Measurements from ENCODE around the gene ENO3.
"Not testable (repeated sequence)": the region's sequence is repeated elsewhere in the genome, so short reads cannot be mapped to it uniquely, and the experiment has no call there.

ENO3 gene

DNA sequence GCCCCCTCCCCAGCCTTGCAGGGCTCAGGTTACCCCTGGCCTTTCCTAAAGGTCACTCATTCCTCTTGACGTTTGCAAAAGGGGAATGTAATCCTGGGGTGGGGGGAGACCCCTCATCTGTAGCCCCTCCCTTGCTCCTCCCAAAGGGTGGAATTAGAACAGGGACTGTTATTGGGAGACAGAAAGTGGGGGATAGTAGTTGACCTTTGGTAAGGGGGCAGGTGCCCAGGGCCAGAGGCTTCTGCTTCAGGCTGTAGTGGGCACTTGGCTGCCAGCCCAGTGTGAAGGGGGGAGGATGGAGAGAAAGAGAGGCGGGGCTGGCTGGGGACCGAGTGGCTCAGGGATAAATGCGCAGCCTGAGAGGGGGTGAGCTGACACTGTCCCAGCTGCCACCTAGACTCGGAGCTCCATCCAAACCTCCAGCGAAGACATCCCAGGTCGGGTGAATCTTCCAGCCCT lies at the start of gene ENO3:
Gene ENO3, plus strand, starts transcription at position 374 of the 459 bp plus-strand sequence. CDS start 711 bp downstream, outside the sequence.
- peaks cover 20% of the 10 kb centered on the region for H3K36me3 Mint-ChIP-seq (ENCODE audit: low read depth)
- H3K27me3 Mint-ChIP-seq: peaks cover 1% of the 10 kb centered on the region
- DNase-seq (peak; percentile 28), ATAC-seq (no peak)
- peak within 1 kb of the TSS; percentile 92 for H3K27ac Mint-ChIP-seq
- peaks cover 29% of the 10 kb centered on the region for H3K4me1 Mint-ChIP-seq
- peak within 1 kb of the TSS; percentile 99 for H3K4me3 Mint-ChIP-seq
- H3K9me3 Mint-ChIP-seq: no peaks in the 10 kb centered on the region

DNA sequence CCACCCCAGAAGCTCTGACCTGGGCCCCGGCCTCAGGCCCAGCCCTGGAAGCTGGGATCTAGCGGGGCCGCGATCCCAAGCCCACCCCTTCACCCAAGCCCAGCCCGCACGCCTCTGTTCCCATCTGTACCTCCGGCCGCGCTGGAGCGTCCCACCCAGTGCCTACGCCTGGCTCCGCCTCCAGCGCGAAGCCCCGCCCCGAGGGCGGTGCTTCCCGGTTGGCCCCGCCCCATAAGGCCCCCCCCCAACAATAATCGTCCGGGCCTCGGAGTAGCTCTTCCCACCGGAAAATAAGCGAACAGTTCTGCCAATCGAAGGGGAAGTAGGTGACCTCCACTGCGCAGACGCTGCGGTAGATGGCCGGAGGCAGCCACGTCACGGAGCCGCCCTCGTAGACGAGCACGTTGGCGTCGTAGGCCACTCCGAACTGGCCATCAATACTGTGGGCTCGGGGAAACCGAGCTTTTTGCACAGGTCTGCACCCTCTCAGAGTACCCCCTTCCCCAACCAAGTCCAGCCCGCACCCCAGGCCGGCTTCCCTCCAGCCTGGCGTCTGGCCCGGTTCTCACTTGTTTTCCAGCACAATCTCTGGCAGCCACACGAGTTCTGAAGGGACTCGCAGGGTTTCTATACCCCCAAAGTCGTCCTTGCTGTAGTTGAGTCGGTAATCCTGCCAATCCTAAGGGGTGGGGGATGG lies 49.1 kb upstream of the ENO3 start:
- Mint-ChIP-seq H3K27ac (peak overlapping the region; percentile 12), H3K36me3 (ENCODE audit: low read depth) (no peaks in the 10 kb centered on the region), H3K27me3 (no peaks in the 10 kb centered on the region), H3K4me1 (peaks cover 39% of the 10 kb centered on the region), H3K4me3 (no peak overlapping the region), H3K9me3 (no peaks in the 10 kb centered on the region)
- DNase-seq: peak; percentile 20
- ATAC-seq: no peak

DNA sequence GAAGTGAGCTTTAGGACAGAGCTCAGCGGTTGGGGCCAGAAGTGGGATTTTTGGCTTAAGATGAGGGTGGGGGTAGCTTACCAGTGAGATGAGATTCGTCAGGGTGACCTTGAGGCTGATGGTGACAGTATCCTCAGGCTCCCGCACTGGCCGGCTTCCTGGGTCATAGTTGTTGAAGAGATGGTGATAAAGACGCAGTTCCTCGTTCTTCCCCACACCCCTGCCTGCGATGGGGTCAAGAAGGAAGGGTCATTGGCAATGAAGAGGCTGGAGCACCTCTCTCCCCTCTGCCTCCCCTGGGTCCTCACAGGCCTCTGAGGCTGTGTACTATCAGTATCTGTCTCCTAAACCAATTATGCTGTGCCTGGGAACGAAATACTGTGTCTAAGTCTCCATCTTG lies 48.4 kb upstream of the ENO3 start:
- H3K9me3 Mint-ChIP-seq: no peaks in the 10 kb centered on the region
- peaks cover 39% of the 10 kb centered on the region for H3K4me1 Mint-ChIP-seq
- DNase-seq: no peak
- peak overlapping the region; percentile 12 for H3K27ac Mint-ChIP-seq
- no peak for ATAC-seq
- no peaks in the 10 kb centered on the region for H3K27me3 Mint-ChIP-seq
- H3K36me3 Mint-ChIP-seq (ENCODE audit: low read depth): no peaks in the 10 kb centered on the region
- no peak overlapping the region for H3K4me3 Mint-ChIP-seq

DNA sequence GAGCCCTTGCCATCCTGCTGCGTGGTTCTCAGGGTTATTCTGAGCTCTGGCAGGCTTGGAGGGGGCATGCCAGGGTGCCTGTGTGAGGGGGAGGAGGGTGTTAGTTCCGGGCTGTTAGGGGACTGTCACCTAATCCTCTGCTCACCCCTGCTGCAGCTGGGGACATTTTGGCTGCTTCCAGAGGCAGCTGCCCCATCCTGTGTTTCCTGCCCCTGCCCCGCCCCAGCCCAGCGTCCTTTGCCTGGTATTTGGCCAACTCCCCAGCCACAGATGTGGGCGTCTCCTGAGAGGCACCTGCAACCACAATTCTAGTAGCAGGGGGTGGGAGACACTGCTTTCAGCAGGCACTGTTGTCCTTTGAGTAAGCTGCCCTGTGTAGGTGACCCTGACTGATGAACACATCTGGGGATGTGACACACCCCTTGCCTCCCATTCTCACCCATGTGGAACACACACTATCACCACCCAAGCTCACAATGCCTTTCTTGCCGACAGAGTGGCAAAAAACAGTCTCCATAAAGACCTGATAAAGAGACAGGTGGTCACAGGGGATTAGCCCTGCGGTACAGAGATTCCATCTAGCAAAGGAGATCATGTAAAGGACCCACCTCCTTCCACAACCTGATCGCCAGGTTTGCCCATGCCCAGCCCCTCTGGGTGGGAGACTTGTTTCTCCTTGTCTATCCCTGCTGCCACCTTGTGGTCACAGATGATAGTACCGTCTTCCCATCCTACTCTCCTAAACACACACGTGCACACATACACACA lies 47.7 kb upstream of the ENO3 start, which contains the start of gene CHRNE:
Gene CHRNE, minus strand, starts transcription at position 48 of the 768 bp plus-strand sequence. Its CDS starts 35 bp downstream, at position 13.
- peak within 1 kb of the TSS; percentile 53 for H3K4me3 Mint-ChIP-seq
- peak; percentile 82 for DNase-seq
- H3K4me1 Mint-ChIP-seq: peaks cover 39% of the 10 kb centered on the region
- no peaks in the 10 kb centered on the region for H3K27me3 Mint-ChIP-seq
- ATAC-seq: peak; percentile 51
- H3K36me3 Mint-ChIP-seq (ENCODE audit: low read depth): no peaks in the 10 kb centered on the region
- peak within 1 kb of the TSS; percentile 17 for H3K27ac Mint-ChIP-seq
- no peaks in the 10 kb centered on the region for H3K9me3 Mint-ChIP-seq

DNA sequence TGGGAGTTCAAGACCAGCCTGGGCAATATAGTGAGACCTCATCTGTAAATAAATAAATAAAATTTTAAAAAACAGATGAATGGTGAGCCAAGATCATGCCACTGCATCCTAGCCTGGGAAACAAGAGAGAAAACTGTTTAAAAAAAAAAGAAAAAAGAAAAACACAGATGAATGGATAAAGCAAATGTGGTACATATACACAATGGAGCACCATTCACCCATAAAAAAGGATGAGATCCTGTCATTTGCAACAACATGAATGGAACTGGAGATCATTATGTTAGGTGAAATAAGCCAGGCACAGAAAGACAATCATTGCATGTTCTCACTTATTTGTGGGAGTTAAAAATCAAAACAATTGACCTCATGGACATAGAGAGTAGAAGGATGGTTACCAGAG lies 44.3 kb upstream of the ENO3 start:
- not testable (repeated sequence) for H3K27me3 Mint-ChIP-seq; H3K9me3 Mint-ChIP-seq; H3K4me3 Mint-ChIP-seq; H3K36me3 Mint-ChIP-seq (ENCODE audit: low read depth); ATAC-seq; H3K27ac Mint-ChIP-seq; DNase-seq
- peaks cover 16% of the 10 kb centered on the region for H3K4me1 Mint-ChIP-seq

DNA sequence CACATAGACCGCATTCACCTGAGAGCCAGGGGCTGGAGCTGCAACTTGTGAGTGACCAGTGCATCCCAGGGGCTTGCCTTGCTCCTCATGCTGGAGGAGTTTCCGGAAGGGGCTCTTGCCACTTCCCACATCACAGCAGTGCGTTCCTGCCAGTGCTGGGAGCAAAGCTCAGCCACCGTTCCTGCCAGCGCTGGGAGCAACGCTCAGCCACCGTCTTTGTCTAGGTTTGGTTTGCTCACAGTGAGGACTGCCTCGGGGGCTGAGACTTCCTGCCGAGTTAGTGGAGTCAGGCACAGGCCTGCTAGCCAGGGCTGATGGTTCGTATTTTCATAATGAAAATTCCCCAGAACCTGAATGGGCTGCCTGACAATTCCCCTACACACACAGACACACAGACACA lies 42.6 kb upstream of the ENO3 start:
- no peak for ATAC-seq
- Mint-ChIP-seq H3K4me1 (peaks cover 5% of the 10 kb centered on the region), H3K27ac (no peak overlapping the region), H3K9me3 (no peaks in the 10 kb centered on the region), H3K27me3 (peaks cover 3% of the 10 kb centered on the region), H3K36me3 (ENCODE audit: low read depth) (no peaks in the 10 kb centered on the region), H3K4me3 (no peak overlapping the region)
- no peak for DNase-seq

DNA sequence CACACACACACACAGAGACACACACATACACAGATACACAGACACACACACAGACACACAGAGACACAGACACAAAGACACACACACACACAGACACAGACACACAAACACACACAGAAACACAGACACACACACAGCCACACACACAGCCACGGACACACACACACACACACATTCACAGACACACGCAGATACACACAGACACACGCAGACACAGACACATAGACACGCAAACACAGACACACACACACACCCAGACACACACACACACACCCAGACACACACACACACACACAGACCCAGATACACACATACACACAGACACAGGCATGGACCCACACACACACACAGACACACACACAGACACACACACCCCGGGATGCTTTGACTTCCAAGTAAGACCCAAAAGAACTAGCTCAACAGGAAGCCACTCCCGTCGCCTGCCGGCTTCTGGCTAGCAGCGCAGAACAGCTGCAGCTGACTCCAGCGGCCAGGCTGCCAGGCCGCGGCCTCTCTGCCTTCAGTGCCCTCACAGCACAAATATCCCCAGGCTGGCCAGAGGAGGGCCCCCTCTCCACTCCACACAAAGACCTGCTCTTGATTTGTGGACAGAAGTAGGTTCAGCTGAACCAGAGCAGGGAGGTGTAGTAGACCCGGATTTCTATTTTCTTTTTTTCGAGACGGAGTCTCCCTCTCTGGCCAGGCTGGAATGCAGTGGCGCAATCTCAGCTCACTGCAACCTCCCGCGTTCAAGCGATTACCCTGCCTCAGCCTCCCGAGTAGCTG lies 42.0 kb upstream of the ENO3 start:
- Mint-ChIP-seq H3K9me3 (no peaks in the 10 kb centered on the region), H3K27me3 (peaks cover 3% of the 10 kb centered on the region), H3K27ac (no peak overlapping the region), H3K4me3 (no peak overlapping the region), H3K4me1 (no peaks in the 10 kb centered on the region), H3K36me3 (ENCODE audit: low read depth) (no peaks in the 10 kb centered on the region)
- DNase-seq (peak; percentile 72), ATAC-seq (peak; percentile 99)

DNA sequence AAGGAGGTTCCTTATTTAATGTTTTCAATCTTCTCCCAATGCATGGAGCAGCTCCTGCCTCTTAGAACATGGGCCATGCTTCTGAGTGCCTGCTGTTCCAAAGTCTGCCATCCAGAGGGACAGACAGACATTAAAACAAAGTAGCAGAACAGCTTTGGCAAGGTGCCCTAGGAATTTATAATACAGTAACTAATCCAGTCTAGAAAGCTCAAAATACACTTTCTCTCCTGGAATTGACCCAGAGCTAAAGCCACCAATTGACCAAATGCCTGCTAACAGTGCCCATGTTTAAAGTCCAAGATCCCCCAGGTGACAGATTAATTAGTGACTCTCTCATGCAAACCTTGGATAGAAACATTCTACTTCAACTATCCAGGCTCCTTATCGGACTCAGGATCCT lies 36.9 kb upstream of the ENO3 start:
- no peaks in the 10 kb centered on the region for H3K9me3 Mint-ChIP-seq
- no peak overlapping the region for H3K27ac Mint-ChIP-seq
- ATAC-seq (no peak), DNase-seq (no peak)
- no peaks in the 10 kb centered on the region for H3K36me3 Mint-ChIP-seq (ENCODE audit: low read depth)
- H3K27me3 Mint-ChIP-seq: peaks cover 3% of the 10 kb centered on the region
- no peaks in the 10 kb centered on the region for H3K4me1 Mint-ChIP-seq
- H3K4me3 Mint-ChIP-seq: no peak overlapping the region

DNA sequence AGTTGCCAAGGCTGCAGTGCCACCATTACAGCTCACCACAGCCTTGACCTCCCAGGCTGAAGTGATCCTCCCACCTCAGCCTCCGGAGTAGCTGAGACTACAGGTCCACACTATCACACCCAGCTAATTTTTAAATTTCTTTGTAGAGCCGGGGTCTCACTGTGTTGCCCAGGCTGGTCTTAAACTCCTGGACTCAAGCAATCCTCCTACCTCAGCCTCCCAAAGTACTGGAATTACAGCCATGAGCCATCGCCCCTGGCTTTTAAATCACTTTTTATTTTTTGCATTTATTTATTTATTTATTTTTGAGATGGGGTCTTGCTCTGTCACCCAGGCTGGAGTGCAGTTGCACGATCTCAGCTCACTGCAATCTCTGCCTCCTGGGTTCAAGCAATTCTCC lies 36.4 kb upstream of the ENO3 start:
- H3K4me3 Mint-ChIP-seq; H3K9me3 Mint-ChIP-seq; ATAC-seq; H3K27ac Mint-ChIP-seq; H3K4me1 Mint-ChIP-seq; H3K27me3 Mint-ChIP-seq; DNase-seq; H3K36me3 Mint-ChIP-seq (ENCODE audit: low read depth): not testable (repeated sequence)

DNA sequence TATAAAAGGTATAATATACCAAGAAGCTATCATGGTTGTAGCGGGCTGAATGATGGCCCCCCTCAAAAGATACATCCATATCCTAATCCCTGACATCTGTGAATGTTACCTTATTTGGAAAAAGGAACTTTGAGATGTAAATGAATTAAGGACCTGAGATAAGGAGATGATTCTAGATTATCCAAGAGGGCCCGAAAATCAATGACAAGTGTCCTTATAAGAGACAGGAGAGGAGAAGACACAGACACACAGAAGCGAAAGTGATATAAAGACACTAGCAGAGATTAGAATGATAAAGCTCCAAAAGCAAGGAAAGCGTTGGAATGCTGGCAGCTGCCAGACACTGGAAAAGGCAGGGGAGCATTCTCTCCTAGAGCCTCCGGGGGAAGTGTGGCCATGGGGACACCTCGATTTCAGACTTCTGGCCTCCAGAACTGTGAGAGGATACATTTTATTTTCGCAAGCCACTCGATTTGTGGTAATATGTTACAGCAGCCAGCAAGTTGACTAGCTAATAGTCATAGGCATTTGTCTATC lies 31.3 kb upstream of the ENO3 start:
- no peak overlapping the region for H3K4me3 Mint-ChIP-seq
- no peaks in the 10 kb centered on the region for H3K4me1 Mint-ChIP-seq
- no peaks in the 10 kb centered on the region for H3K27me3 Mint-ChIP-seq
- ATAC-seq (no peak), DNase-seq (no peak)
- H3K27ac Mint-ChIP-seq: no peak overlapping the region
- no peaks in the 10 kb centered on the region for H3K9me3 Mint-ChIP-seq
- H3K36me3 Mint-ChIP-seq (ENCODE audit: low read depth): no peaks in the 10 kb centered on the region

DNA sequence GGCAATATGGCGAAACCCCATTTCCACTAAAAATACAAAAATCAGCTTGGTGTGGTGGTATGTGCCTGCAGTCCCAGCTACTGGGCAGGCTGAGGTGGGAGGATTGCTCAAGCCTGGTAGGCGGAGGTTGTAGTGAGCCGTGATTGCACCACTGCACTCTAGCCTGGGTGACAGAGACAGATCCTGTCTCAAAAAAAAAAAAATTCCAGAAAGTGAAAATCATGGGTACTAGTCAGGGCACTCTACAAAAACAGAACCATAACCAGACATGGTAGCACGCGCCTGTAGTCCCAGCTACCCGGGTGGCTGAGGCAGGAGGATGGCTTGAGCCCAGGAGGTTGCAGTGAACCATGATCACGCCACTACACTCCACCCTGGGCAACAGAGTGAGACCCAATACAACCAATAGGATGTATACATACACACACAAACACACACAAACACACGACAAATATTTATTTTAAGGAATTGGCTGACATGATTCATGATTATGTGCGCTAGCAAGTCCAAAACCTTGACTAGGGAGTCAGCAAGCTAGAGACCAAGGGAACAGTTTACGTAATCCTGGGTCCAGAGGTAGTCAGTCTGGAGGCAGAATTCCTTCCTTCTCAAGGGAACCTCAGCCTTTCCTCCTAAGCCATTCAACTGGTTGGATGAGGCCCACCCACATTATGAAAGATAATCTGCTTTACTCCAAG lies 30.4 kb upstream of the ENO3 start:
- Mint-ChIP-seq H3K4me3 (no peak overlapping the region), H3K9me3 (no peaks in the 10 kb centered on the region)
- no peak for DNase-seq

DNA sequence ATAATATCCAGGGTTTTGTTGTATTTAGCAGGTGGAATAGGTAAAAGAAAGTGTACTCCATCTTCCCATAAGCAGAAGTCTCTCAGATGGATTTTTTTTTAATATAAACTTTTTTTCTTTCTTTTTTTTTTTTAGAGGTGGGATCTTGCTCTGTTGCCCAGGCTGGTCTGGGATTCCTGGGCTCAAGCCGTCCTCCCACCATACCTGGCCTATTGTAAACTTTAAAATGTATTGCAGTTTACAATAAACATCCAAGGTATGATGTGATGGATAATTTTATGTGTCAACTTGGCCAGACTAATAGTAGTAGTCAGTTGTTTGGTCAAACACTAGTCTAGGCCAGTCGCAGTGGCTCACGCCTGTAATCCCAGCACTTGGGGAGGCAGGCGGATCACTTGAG lies 29.6 kb upstream of the ENO3 start:
- no peak overlapping the region for H3K4me3 Mint-ChIP-seq
- H3K4me1 Mint-ChIP-seq: no peaks in the 10 kb centered on the region
- DNase-seq (no peak), ATAC-seq (no peak)
- H3K27ac Mint-ChIP-seq: no peak overlapping the region
- no peaks in the 10 kb centered on the region for H3K27me3 Mint-ChIP-seq
- no peaks in the 10 kb centered on the region for H3K36me3 Mint-ChIP-seq (ENCODE audit: low read depth)
- H3K9me3 Mint-ChIP-seq: no peaks in the 10 kb centered on the region

More for the DNA sequence above, 30.4 kb upstream of the ENO3 start:
- Mint-ChIP-seq H3K27me3 (no peaks in the 10 kb centered on the region), H3K4me1 (no peaks in the 10 kb centered on the region), H3K27ac (no peak overlapping the region), H3K36me3 (ENCODE audit: low read depth) (no peaks in the 10 kb centered on the region)
- ATAC-seq: no peak

DNA sequence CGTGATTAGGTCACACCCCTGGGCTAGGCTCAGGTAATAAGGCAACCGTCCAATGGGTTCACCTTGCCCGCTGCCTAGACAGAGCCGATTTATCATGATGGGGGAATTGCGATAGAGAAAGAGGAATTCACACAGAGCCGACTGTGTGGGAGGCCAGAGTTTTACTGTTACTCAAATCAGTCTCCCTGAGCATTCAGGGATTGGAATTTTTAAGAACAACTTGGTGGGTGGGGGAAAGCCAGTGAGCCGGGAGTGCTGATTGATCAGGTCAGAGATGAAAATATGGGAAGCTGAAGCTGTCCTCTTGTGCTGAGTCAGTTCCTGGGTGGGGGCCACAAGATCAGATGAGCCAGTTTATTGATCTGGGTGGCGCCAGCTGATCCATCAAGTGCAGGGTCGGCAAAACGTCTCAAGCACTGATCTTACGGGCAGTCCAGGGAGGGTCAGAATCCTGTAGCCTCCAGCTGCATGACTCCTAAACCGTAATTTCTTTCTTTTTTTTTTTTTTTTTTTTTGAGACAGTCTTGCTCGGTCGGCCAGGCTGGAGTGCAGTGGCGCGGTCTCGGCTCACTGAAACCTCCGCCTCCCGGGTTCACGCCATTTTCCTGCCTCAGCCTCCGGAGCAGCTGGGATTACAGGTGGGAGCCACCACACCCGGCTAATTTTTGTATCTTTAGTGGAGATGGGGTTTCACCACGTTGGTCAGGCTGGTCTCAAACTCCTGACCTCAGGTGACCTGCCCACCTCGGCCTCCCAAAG lies 24.2 kb upstream of the ENO3 start:
- H3K27ac Mint-ChIP-seq; H3K27me3 Mint-ChIP-seq; H3K36me3 Mint-ChIP-seq (ENCODE audit: low read depth); H3K9me3 Mint-ChIP-seq; DNase-seq; H3K4me3 Mint-ChIP-seq; H3K4me1 Mint-ChIP-seq; ATAC-seq: not testable (repeated sequence)
